ENCODE data around the gene IL1A.

Gene IL1A

DNA sequence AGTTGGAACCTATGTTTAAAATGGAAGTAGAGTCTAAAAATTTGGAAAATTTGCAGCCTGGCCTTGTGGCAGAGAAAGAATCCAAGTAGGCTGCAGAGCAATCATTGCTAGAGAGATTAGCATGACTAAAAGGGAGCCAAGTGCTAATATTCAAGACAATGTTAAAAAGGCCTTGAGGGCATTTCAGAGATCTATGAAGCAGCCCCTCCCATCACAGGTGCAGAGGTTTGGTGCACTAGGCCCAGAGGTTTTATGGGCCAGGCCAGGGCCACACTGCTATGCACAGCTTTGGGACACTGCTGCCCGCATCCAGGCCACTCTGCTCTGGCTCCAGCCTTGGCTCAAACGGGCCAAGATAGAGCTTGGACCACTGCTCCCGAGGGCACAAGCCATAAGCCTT, 6.7 kb upstream of the IL1A start:
- DNase-seq, result no peak

- DNase-seq, result no peak
These were observed 6.0 kb upstream of the IL1A start for GRCh38 chr2:112790305-112790704.

GRCh38 chr2:112789186-112789585, 4.9 kb upstream of the IL1A start:
- DNase-seq, result no peak

GRCh38 chr2:112788653-112789052, 4.4 kb upstream of the IL1A start:
- no peak for DNase-seq

DNA sequence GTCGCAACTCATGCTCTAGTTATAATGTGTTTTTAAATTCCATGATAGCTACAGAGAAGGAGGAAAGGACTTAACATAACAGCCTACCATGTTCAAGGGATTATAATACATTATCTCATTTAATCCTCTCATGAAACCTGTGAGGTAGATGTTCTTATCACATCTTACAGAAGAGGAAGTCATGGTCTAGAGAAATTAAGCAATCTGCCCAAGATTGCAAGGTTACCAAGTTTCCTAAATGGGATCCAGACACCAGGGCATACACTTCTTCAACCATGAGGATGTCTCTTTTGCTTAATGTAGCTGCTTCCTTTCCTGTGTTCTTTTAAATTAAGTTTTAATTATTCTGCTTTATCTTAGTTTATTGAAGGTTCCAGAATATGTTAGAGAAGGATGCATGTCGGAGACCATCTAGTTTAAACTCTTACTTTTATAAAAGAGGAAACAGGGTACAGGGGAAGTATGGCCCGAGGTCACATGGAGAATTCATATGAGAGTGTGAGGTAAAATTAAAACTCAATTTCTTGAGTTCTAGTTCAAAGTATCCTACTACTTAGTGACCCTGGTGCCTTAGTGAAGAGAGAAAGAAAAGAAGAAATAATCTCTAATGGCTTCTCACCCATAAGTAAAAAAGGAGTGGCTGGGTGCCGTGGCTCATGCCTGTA, 3.6 kb upstream of the IL1A start:
- DNase-seq, result no peak

DNA sequence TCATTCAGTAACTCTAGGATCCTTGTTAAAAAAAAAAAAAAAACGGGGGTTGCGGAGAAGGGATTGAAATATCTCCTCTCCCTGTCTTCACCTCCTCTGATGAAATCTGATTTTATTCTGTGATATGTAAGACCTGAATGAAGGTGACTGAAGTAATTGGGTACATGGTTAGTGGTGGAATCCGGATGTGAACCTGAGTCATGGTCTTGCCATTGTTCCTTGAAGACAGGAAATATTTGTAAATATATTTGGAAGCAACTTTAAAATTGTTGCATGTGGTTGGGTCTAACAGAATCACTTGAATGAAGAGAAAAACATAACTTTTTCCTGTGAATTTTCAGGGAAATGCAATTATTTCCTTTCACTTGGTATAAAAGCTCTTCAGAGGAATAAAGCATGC, 3.0 kb upstream of the IL1A start:
- DNase-seq, result no peak

GRCh38 chr2:112783187-112783714, 1.0 kb downstream of the IL1A start:
- DNase-seq, result no peak

DNA sequence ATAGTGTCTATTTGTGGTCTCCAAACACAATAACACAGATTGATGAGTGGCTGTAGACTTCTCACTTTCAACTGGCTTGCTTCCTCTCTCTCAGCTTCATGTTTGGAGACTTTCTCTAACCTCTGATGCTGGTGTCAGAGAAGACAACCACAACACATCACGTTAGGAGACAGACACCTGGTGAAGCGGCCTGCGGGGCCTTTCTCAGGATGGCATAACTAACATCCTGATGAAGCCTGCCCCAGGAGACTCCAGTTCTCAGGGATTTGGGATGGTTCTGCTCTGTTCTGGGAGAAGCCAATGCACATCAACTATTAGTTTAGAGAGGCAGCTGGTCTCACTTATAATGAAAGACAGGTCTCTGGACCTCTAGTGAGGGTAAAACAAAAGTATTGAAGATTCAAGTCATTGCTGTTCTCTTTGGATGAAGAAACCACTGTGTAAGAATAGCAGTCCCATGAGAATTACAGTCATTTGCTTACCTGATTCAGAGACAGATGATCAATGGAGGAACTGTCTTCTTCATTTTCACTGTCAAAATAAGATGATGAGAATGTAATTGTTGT, 2.0 kb downstream of the IL1A start:
- no peak for DNase-seq

DNA sequence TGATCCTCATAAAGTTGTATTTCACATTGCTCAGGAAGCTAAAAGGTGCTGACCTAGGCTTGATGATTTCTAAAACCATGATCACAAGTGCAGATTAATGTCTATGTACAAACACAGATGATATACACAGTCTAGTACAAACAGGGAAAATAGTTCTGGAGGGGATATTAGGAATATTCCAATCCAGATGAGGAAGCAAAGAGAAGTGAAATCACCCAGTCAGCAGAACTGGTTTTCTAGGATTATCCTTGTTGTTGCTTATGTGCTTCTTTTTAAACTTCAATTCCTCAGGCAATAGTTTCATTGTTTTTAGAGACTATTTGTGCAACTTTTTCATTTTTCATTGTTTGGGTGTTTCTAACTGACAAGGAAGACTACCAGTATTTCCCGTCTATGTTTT, 4.7 kb downstream of the IL1A start:
- DNase-seq, result no peak

DNA sequence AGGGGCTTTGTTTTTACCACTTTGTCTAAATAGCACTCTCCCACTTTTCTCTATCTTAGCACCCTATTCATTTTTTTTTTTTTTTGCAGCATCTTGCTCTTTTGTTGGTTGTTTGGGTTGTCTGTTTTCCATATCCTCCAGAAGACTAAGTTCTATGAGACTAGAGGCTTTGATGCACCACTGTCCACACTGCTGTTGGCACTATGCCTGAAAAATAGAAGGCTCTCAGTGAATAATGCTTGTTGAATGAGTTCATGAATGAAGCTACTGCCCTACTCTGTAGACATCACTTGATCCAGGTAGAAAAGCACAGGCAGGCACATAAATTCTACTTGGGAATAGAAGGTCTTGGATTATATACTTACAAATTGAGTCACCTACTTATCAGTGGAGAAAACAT, 7.3 kb downstream of the IL1A start:
- DNase-seq, result no peak

DNA sequence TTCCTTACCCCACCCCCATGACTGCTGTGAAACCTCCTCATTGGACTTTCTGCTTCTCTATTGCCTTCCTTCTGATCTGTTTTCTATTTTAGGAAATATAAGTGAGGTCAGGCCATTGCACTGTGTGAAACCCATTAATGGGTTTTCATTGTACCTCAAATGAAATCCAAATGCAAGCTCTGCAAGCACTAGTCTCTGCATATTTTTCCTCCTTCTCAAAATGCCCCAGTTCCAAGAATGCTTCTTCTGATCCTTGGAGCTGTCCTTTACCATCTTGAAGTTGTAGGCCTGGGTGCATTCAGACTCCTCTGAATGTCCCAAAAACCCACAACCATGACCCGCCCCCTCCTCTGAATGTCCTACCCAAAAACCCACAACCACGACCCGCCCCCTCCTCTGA, 8.2 kb downstream of the IL1A start:
- no peak for DNase-seq

GRCh38 chr2:112774536-112775285, 9.6 kb downstream of the IL1A start:
- DNase-seq, result no peak

DNA sequence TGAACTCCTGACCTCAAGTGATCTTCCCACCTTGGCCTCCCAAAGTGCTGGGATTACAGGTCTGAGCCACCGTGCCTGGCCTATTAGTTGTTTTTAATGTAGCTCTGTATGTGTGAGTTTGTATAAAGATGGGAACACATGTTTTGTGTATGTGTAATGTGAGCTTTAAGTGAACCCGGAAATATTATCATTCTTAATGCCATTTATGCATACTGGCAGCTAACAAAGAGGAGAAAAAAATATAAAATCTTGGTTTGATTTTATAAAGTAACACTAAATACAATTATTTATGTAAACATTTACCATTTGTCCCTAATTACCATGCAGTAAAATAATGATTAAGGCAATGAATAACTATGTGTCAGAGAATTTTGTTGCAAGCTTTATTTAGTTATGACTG, 10.7 kb downstream of the IL1A start:
- no peak for DNase-seq

DNA sequence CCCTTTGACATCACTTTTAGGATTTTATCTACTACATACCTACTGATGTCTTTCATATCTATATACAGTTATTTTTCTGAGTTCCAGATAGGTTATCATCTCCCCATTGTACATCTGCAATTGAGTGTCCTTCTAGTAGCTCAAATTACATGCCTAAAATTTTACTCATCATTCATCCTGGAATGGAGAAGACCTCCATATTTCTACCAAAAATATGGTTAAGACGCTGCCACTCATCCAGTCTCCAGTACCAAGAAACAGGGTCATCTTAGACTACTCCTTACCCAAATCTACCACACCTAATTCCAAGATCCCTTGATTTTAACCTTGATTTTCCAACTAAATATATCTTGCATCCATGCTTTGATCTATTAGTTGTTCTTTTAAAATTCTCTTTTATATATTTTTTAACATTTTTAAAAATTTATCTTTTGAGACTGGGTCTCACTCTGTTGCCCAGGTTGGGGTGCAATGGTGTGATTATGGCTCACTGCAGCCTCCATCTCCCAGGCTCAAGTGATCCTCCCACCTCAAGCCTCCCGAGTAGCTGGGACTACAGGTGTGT, 11.3 kb downstream of the IL1A start:
- DNase-seq, result no peak

DNA sequence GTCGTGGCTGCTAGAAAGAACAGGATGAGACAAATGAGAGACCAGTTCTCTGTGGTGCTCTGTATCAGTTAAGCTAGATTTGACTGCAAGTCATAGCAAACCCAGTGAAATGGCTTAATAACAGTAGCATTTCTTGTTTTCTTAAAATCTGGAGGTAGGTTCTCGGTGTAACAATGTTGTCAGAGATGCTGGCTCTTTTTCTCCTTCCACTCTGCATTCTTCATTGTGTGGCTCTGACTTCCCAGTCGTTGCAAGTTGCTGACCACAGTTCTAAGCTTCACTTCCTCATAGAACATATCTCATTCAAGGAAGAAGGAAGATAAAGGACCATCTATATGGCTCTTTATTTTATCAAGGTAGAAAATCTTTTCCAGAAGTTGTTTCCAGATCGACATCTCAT, 12.0 kb downstream of the IL1A start:
- DNase-seq, result no peak

DNA sequence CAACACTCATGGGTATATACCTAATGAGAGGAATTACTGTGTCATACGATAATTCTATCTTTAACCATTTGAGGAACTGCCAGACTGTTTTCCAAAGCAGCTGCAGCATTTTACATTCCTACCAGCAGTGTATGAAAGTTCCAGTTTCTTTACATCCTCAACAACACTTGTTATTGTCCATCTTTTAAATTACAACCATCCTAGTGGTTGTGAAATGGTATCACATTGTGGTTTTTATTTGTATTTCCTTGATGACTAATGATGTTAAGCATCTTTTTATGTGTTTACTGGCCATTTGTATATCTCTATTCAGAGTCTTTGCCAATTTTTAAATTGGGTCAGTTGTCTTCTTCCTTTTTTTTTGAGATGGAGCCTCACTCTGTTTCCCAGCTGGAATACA, 15.9 kb downstream of the IL1A start:
- DNase-seq, result no peak

DNA sequence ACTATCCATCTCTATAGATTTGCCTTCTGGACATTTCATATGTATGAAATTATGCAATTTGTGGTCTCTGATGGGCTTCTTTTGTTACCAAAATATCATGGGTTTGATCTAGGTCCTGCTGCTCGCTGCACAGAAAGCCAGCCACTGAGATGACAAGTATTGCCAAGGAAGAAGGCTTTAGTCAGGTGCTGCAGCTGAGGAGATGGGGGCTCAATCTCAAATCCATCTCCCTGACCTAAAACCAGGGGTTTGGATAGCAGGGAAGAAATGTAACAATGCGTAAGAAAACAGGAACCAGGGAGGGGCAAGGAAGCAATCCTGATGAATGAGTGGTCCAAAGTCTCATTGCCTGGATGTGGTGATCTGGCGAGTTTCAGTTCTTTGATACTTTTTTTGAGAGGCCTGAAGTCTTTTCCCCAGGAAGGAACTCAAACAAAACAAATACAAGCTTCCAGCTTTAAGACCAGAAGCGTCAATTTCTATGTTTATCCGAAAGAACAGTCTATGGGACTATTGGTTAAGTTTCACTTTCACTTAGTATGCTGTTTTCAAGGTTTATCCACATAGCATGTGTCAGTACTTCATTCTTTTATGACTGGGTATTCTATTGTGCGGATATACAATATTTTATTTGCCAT, 16.5 kb downstream of the IL1A start:
- no peak for DNase-seq

- DNase-seq, result no peak
These were observed 19.0 kb downstream of the IL1A start for GRCh38 chr2:112765251-112765650.

- DNase-seq, result peak; percentile 97
These were observed 19.9 kb downstream of the IL1A start, which contains the start of gene CKAP2L for GRCh38 chr2:112764071-112765044. TSS of gene CKAP2L (minus strand) at chr2:112764609. CDS start at chr2:112764598, 11 bp downstream.

DNA sequence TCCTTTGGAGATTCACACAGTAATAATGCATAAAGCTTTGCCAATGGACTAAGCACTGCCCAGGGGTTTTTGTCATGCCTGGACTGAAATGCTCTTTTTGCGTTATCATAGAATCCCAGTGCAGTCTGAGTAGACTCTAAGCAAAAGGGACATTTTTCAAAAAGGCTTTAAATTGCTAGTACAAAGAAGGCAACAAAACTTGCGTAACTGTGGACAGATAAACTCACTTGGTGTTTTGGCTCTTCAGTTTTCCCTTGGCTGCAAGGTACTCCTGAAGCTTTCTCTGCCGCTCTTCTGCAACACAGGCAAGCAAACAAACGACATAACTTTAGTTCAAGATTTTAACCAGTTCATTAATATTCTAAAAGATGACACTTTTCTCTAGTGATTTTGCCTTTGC, 22.0 kb downstream of the IL1A start:
- DNase-seq, result no peak

DNA sequence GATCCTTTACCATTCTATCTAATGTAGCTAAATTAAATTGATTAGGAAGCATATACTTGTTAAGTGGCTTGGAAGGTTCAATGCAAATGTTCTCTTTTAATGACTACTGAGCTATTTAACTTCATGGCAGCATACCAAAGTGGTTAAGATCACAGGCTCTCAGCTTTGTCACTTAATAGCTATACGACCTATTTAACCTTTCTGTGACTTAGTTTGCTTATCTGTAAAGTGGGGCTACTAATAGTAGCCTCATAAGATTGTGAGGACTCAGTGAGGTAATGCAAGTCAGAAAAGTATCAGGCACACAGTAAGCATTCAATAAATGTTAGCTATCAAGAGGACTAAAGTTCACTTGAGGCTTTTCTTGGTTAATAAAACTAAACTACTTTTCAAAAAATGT, 24.1 kb downstream of the IL1A start:
- no peak for DNase-seq

- no peak for DNase-seq
These were observed 25.6 kb downstream of the IL1A start for GRCh38 chr2:112758711-112759110.

All from NCI-H510A (cell line).